ENCODE data around the gene SLC35A4. TPM values are rescaled to one million over a fixed set of nuclear protein-coding genes. Genes with fewer than 3 reads are reported as not detected.

SLC35A4 gene
- total and polyA plus RNA-seq, 2 of the 13 experiments (the other 11 are each of a cell fraction or from before 2014, with no cell fraction given) = 0.71 to 4.0 TPM

DNA sequence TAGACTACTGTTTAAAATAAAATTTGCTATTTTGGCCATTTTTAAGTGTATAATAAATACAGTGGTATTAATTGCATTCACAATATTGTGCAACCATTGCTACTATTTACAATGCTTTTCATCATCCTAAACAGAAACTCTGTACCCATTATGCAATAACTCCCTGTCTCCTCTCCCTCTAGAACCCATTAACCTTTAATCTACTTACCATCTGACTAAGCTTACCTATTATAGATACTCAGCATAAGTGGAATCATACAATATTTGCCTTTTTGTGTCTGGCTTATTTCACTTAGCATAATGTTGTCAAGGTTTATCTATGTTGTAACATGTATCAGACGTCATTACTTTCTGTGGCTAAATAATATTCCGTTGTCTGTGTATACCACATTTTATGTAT lies 42.4 kb downstream of the SLC35A4 start (continued):
- no peak for TF ChIP-seq ZNF142 (CRISPR knock-in tag; IDR thresholded peaks at IDR 0.05)
- no peak for TF ChIP-seq CREB1 (IDR thresholded peaks at IDR 0.05)
- TF ChIP-seq CREB1 (CRISPR knock-in tag; IDR thresholded peaks at IDR 0.05) = peak; percentile 75
- no peak for TF ChIP-seq ZNF609 (CRISPR knock-in tag; IDR thresholded peaks at IDR 0.05; ENCODE audit: borderline replicate concordance)
- no peak for TF ChIP-seq ZFX (CRISPR knock-in tag; IDR thresholded peaks at IDR 0.05; ENCODE audit: low read depth)
- peak; percentile 91 for TF ChIP-seq TEF (CRISPR knock-in tag; IDR thresholded peaks at IDR 0.05)
- no peak for TF ChIP-seq MLXIP (CRISPR knock-in tag; IDR thresholded peaks at IDR 0.05; ENCODE audit: borderline replicate concordance)
- TF ChIP-seq ZNF383 (CRISPR knock-in tag; IDR thresholded peaks at IDR 0.05; ENCODE audit: borderline replicate concordance) = no peak
- TF ChIP-seq IRF1 (CRISPR knock-in tag; IDR thresholded peaks at IDR 0.05; ENCODE audit: low read depth) = no peak
- no peak for TF ChIP-seq ZMAT5 (CRISPR knock-in tag; IDR thresholded peaks at IDR 0.05; ENCODE audit: borderline replicate concordance, low read depth)
- TF ChIP-seq ZSCAN30 (CRISPR knock-in tag; IDR thresholded peaks at IDR 0.05) = no peak
- no peak for TF ChIP-seq PBX2 (CRISPR knock-in tag; IDR thresholded peaks at IDR 0.05)

Data from HepG2 (cell line).